Superior temporal gyrus (tissue), 1 donor: ENCODE measurements around the gene MAGEA2B.
"Not testable (repeated sequence)": the region's sequence is repeated elsewhere in the genome, so short reads cannot be mapped to it uniquely, and the experiment has no call there.

Experiments used
- DNase-seq: peaks from one replicate; pipeline ENCODE4 v3.0.0-alpha.2; 2016; ENCODE audit errors: extremely low spot score

The MAGEA2B gene

DNA sequence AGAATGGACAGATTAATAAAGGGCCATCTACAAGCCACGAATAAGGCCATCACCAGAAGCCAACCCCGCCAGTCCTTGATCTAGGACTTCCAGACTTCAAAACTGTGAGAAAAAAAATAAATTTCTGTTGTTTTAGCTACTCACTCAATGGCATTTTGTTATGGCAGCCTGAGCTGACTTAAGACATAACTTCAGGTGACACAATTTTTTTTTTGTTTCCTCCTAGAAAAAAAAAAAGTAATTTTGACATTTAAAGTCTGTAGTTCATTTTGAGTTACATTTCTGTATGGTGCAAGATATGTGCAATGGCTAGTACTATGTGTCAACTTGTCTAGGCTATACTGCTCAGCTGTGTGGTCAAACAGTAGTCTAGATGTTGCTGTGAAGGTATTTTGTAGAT, 44.5 kb downstream of the MAGEA2B start, which contains the start of gene CSAG3:
Gene CSAG3, plus strand, starts transcription at position 301 of the 400 bp plus-strand sequence.
- not testable (repeated sequence) for DNase-seq

DNA sequence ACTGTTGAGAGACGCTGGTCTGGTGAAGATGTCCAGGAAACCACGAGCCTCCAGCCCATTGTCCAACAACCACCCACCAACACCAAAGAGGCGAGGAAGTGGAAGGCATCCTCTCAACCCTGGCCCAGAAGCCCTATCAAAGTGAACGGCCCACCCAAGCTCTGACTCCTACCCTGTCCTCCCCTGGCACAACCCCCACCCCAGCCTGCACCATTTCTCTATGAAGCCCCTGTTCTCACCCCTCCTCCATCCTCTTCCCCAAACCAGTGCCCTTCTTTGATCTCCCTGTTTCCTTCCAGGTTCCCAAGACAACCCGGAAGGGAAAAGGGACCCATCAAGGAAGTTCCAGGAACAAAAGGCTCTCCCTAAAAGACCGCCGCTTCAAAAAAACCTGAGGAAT, 45.1 kb downstream of the MAGEA2B start:
- DNase-seq: not testable (repeated sequence)

- DNase-seq: not testable (repeated sequence)
These were observed 47.2 kb downstream of the MAGEA2B start for GRCh38 chrX:152761582-152761981.

GRCh38 chrX:152766562-152766961, 52.1 kb downstream of the MAGEA2B start:
- not testable (repeated sequence) for DNase-seq
